Measurements from ENCODE around the gene POU2AF1.

GRCh38 chr11:111367411-111368284 lies 11.4 kb downstream of the POU2AF1 start:
- no peak for TF ChIP-seq NR2F2 (IDR thresholded peaks at IDR 0.05)
- TF ChIP-seq CTCF (IDR thresholded peaks at IDR 0.05; ENCODE audit: low read depth, low read length, missing input control) = no peak
- TF ChIP-seq GABPA (IDR thresholded peaks at IDR 0.05 in 1 of 2, conservative IDR thresholded peaks at IDR 0.05 in 1 of 2) = no peak
- TF ChIP-seq FOXA1 (IDR thresholded peaks at IDR 0.05) = no peak

Data from liver (tissue), 3 donors.